Mammary epithelial cell (primary cell): Measurements from ENCODE around the gene SLC39A9.

ENCODE experiments used
- CTCF ChIP-seq, 2 donors: IDR thresholded peaks in 1 of 2; conservative IDR thresholded peaks in 1 of 2; 2 replicates each; pipeline ENCODE4 v1.5.1; 2011 to 2012; ENCODE audit warnings: inconsistent platforms in 2 of 2, low read length in 2 of 2, mild to moderate bottlenecking in 2 of 2, control low read depth in 1 of 2, low read depth in 1 of 2; ENCODE audit not compliant: insufficient read depth in 1 of 2; ENCODE audit errors: extremely low read depth in 1 of 2
- EZH2 ChIP-seq: IDR thresholded peaks from 2 replicates; pipeline ENCODE4 v1.6.1; 2012; ENCODE audit warnings: low read length, inconsistent platforms, borderline replicate concordance

GRCh38 chr14:69500736-69501135 lies 102.2 kb downstream of the SLC39A9 start:
- TF ChIP-seq CTCF (conservative IDR thresholded peaks at IDR 0.05 in 1 of 2, IDR thresholded peaks at IDR 0.05 in 1 of 2; ENCODE audit: extremely low read depth in 1 of 2, insufficient read depth in 1 of 2, low read depth in 1 of 2, low read length in 2 of 2) (no peak), EZH2 (no peak)
